Measurements from ENCODE around the gene PTPRZ1. TPM values are rescaled to one million over a fixed set of nuclear protein-coding genes. Genes with fewer than 3 reads are reported as not detected.

PTPRZ1 gene
- total and polyA plus RNA-seq, 5 donors = 1.5 to 1.9 (median 1.8) TPM

GRCh38 chr7:122055073-122055472 is 182.1 kb downstream of the PTPRZ1 start:
- Histone ChIP-seq H3K27me3 (ENCODE audit: control insufficient read depth, insufficient read depth) (no peaks in the 10 kb centered on the region), H3K4me1 (ENCODE audit: control insufficient read depth, insufficient read depth, low read length) (no peaks in the 10 kb centered on the region), H3K4me3 (ENCODE audit: low read length) (no peak overlapping the region), H3K27ac (ENCODE audit: low read length) (no peak overlapping the region), H3K9me3 (ENCODE audit: control insufficient read depth, low read length) (no peaks in the 10 kb centered on the region)
- ATAC-seq = no peak
- intact Hi-C loops (cut with DNase I) = no loop called here
- DNase-seq = no peak
- 77% methylated on average over 1 of the region's 1 CpG for WGBS

GRCh38 chr7:122056977-122057376 is 184.0 kb downstream of the PTPRZ1 start:
- no peaks in the 10 kb centered on the region for H3K4me1 ChIP-seq (ENCODE audit: control insufficient read depth, insufficient read depth, low read length)
- H3K4me3 ChIP-seq (ENCODE audit: low read length) = no peak overlapping the region
- 54% methylated on average over 2 of the region's 2 CpGs for WGBS
- DNase-seq (no peak), ATAC-seq (no peak)
- intact Hi-C loops (cut with DNase I) = no loop called here
- H3K27me3 ChIP-seq (ENCODE audit: control insufficient read depth, insufficient read depth) = no peaks in the 10 kb centered on the region
- no peaks in the 10 kb centered on the region for H3K9me3 ChIP-seq (ENCODE audit: control insufficient read depth, low read length)
- no peak overlapping the region for H3K27ac ChIP-seq (ENCODE audit: low read length)

DNA sequence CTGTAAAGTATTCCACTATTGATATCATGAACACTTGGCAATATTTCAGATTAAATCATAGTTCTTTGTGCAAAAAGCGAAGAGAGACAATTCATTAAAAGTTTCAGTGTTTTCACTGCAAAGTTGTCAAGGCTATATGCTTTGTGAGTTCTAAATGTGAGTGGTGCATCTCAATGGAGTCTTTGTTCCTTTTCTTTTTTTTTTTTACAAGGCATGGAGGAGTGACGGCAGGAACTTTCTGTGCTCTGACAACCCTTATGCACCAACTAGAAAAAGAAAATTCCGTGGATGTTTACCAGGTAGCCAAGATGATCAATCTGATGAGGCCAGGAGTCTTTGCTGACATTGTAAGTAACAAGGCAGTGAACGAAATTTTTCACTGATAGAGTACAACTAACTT is 186.6 kb downstream of the PTPRZ1 start:
- no peaks in the 10 kb centered on the region for H3K4me1 ChIP-seq (ENCODE audit: control insufficient read depth, insufficient read depth, low read length)
- DNase-seq (no peak), ATAC-seq (no peak)
- intact Hi-C loops (cut with DNase I) = no loop called here
- 69% methylated on average over 4 of the region's 4 CpGs for WGBS
- H3K27me3 ChIP-seq (ENCODE audit: control insufficient read depth, insufficient read depth) = no peaks in the 10 kb centered on the region
- no peaks in the 10 kb centered on the region for H3K9me3 ChIP-seq (ENCODE audit: control insufficient read depth, low read length)
- no peak overlapping the region for H3K4me3 ChIP-seq (ENCODE audit: low read length)
- no peak overlapping the region for H3K27ac ChIP-seq (ENCODE audit: low read length)

DNA sequence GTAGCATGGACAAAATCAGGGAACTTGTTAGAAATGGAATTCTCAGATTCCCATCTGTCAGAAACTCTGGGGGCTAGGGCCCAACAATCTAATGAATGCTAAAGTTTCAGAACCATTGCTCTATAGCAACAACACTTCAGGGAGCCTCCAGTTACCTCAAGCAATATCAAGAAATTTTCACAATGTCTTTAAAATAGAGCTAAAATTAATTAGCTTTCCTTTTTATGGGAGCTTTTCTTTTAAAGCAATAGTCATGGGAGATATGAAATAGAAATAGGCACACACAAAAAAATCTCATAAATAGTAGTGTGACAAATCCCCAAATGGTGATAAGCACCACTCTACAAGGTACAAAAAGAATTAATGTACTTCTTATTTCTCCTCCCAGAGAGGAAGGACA is 190.2 kb downstream of the PTPRZ1 start:
- H3K27me3 ChIP-seq (ENCODE audit: control insufficient read depth, insufficient read depth) = no peaks in the 10 kb centered on the region
- ATAC-seq (no peak), DNase-seq (no peak)
- H3K27ac ChIP-seq (ENCODE audit: low read length) = no peak overlapping the region
- H3K4me3 ChIP-seq (ENCODE audit: low read length) = no peak overlapping the region
- intact Hi-C loops (cut with DNase I) = no loop called here
- no peaks in the 10 kb centered on the region for H3K4me1 ChIP-seq (ENCODE audit: control insufficient read depth, insufficient read depth, low read length)
- no peaks in the 10 kb centered on the region for H3K9me3 ChIP-seq (ENCODE audit: control insufficient read depth, low read length)

DNA sequence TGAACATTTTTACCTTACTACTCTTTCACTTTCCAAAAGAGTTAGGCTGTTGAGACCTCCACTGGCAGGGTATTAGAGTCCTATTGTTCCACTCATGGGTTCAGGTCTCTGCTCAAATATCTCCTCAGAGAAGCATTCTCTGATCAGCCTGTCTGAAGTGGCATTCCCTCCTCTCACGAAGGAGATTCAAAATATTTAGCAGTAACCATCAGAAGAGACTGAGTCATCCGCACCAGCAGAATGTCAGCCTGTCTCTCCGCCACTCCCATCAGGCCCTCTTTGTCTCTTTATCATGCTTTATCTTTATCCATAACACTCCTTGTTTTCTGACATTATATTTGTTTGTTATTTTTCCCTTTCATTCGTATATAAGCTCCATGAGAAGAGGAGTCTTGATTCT is 192.0 kb downstream of the PTPRZ1 start:
- 76% methylated on average over 4 of the region's 4 CpGs for WGBS

GRCh38 chr7:122067077-122067476 is 194.1 kb downstream of the PTPRZ1 start:
- Histone ChIP-seq H3K4me1 (ENCODE audit: control insufficient read depth, insufficient read depth, low read length) (no peaks in the 10 kb centered on the region), H3K27ac (ENCODE audit: low read length) (no peak overlapping the region), H3K9me3 (ENCODE audit: control insufficient read depth, low read length) (no peaks in the 10 kb centered on the region), H3K4me3 (ENCODE audit: low read length) (no peak overlapping the region), H3K27me3 (ENCODE audit: control insufficient read depth, insufficient read depth) (no peaks in the 10 kb centered on the region)
- DNase-seq = no peak
- 81% methylated on average over 1 of the region's 1 CpG for WGBS
- intact Hi-C loops (cut with DNase I) = no loop called here
- no peak for ATAC-seq

More for the DNA sequence above, 192.0 kb downstream of the PTPRZ1 start:
- DNase-seq (no peak), ATAC-seq (no peak)
- Histone ChIP-seq H3K27ac (ENCODE audit: low read length) (no peak overlapping the region), H3K27me3 (ENCODE audit: control insufficient read depth, insufficient read depth) (no peaks in the 10 kb centered on the region), H3K4me3 (ENCODE audit: low read length) (no peak overlapping the region), H3K4me1 (ENCODE audit: control insufficient read depth, insufficient read depth, low read length) (no peaks in the 10 kb centered on the region), H3K9me3 (ENCODE audit: control insufficient read depth, low read length) (no peaks in the 10 kb centered on the region)
- intact Hi-C loops (cut with DNase I) = no loop called here

DNA sequence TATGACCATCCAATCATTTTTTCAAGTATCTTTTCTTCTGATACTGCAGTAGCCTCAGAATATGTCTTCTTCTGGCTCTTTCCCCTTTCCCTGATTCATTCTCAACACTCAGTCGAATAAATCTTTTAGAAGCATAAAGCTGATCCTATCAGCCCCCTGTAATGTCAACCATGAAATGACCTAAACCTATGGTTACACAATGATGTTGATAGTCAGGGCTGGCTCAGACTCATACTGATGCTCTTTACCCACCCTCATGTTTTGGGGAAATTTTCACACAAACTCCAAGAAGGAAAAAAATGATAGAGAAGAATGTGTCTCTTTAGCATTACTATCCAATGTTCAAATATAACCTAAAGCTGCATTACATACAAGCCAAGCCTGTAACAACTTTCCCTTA is 195.1 kb downstream of the PTPRZ1 start:
- no peak overlapping the region for H3K4me3 ChIP-seq (ENCODE audit: low read length)
- no peaks in the 10 kb centered on the region for H3K9me3 ChIP-seq (ENCODE audit: control insufficient read depth, low read length)
- WGBS = 84% methylated on average over 1 of the region's 1 CpG
- no peaks in the 10 kb centered on the region for H3K4me1 ChIP-seq (ENCODE audit: control insufficient read depth, insufficient read depth, low read length)
- no peak overlapping the region for H3K27ac ChIP-seq (ENCODE audit: low read length)
- no peak for ATAC-seq
- DNase-seq = no peak
- H3K27me3 ChIP-seq (ENCODE audit: control insufficient read depth, insufficient read depth) = no peaks in the 10 kb centered on the region
- intact Hi-C loops (cut with DNase I) = no loop called here

- WGBS = 63% methylated on average over 3 of the region's 3 CpGs
- intact Hi-C loops (cut with DNase I) = no loop called here
- H3K27me3 ChIP-seq (ENCODE audit: control insufficient read depth, insufficient read depth) = no peaks in the 10 kb centered on the region
- H3K4me1 ChIP-seq (ENCODE audit: control insufficient read depth, insufficient read depth, low read length) = no peaks in the 10 kb centered on the region
- H3K4me3 ChIP-seq (ENCODE audit: low read length) = no peak overlapping the region
- H3K9me3 ChIP-seq (ENCODE audit: control insufficient read depth, low read length) = no peaks in the 10 kb centered on the region
- DNase-seq = no peak
- ATAC-seq = no peak
- H3K27ac ChIP-seq (ENCODE audit: low read length) = no peak overlapping the region
These were observed 196.0 kb downstream of the PTPRZ1 start for GRCh38 chr7:122068999-122069398.

DNA sequence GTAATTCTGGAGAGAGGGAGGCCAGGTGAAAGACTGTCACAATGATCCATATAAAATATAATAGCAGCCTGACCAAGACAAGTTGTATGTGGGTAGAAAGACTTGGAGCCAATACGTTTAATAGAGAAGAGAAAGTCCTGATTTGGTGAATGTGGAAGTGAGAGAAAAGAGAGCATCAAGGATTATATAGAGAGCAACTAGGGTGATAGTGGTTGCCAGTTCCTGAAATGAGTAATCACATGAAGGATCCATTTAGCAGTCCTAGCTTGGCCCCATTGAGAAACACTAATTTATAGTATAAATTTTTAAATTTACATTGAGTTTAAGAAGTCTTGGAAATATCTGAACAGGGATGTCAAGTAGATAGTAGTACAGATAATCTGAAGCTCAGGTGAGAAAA is 197.1 kb downstream of the PTPRZ1 start:
- 68% methylated on average over 1 of the region's 1 CpG for WGBS
- DNase-seq = no peak
- intact Hi-C loops (cut with DNase I) = no loop called here
- H3K4me3 ChIP-seq (ENCODE audit: low read length) = no peak overlapping the region
- no peak for ATAC-seq
- H3K9me3 ChIP-seq (ENCODE audit: control insufficient read depth, low read length) = no peaks in the 10 kb centered on the region
- no peaks in the 10 kb centered on the region for H3K4me1 ChIP-seq (ENCODE audit: control insufficient read depth, insufficient read depth, low read length)
- H3K27ac ChIP-seq (ENCODE audit: low read length) = no peak overlapping the region
- no peaks in the 10 kb centered on the region for H3K27me3 ChIP-seq (ENCODE audit: control insufficient read depth, insufficient read depth)

DNA sequence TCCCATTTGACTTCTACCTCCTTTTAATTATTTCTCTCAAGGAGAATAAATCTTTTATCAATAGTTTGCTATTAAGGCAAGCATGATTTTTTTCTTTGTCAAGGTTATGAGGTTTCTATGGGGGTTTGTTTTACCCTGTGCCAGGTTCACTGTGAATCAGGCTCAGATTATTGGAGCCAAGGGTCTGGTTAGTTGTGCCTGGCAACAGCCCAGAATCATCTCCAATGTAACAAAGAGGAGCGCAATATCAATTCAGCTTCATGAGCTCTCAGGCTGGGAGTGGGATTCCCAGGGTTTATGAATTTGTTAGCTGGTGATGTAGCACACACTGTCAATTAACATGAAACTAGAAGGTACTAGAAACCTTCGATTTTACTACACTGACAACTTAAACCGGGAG is 197.9 kb downstream of the PTPRZ1 start:
- H3K27ac ChIP-seq (ENCODE audit: low read length) = no peak overlapping the region
- intact Hi-C loops (cut with DNase I) = no loop called here
- 93% methylated on average over 3 of the region's 3 CpGs for WGBS
- H3K4me3 ChIP-seq (ENCODE audit: low read length) = no peak overlapping the region
- no peaks in the 10 kb centered on the region for H3K9me3 ChIP-seq (ENCODE audit: control insufficient read depth, low read length)
- DNase-seq (no peak), ATAC-seq (no peak)
- no peaks in the 10 kb centered on the region for H3K4me1 ChIP-seq (ENCODE audit: control insufficient read depth, insufficient read depth, low read length)
- no peaks in the 10 kb centered on the region for H3K27me3 ChIP-seq (ENCODE audit: control insufficient read depth, insufficient read depth)

GRCh38 chr7:122072272-122072671 is 199.3 kb downstream of the PTPRZ1 start:
- intact Hi-C loops (cut with DNase I) = no loop called here
- no peaks in the 10 kb centered on the region for H3K4me1 ChIP-seq (ENCODE audit: control insufficient read depth, insufficient read depth, low read length)
- no peaks in the 10 kb centered on the region for H3K9me3 ChIP-seq (ENCODE audit: control insufficient read depth, low read length)
- ATAC-seq (no peak), DNase-seq (no peak)
- no peak overlapping the region for H3K4me3 ChIP-seq (ENCODE audit: low read length)
- 90% methylated on average over 2 of the region's 2 CpGs for WGBS
- H3K27me3 ChIP-seq (ENCODE audit: control insufficient read depth, insufficient read depth) = no peaks in the 10 kb centered on the region
- H3K27ac ChIP-seq (ENCODE audit: low read length) = no peak overlapping the region

DNA sequence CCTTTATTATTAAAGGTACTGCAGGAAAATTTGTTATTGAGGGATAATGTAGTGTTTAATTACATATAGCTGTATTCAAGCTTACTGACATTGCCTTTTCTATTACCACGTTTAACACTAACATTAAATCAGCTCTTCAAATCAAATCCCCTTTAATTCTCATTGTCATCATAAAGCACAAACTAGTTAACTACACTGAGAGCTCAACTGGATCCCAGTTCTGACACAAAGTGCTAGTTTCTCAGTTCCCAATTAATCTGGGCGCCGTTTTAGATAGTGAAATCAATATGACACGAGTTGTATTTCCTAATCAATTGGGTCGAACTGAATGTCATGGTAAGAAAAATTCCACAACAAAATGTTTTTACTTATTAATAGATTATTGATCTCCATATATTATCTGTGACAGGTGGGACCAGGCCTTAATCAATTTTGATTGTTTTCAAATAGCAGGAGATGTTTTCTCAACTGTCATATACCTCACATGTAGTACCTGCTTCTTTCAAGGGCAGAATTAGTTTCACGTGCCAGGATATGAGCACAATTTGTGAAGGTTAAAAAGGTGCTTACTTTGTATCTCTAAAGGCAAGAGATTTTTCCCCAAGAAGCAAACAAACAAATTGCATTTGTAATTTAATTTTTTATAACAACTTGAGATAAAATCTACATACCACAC is 200.1 kb downstream of the PTPRZ1 start:
- Histone ChIP-seq H3K4me1 (ENCODE audit: control insufficient read depth, insufficient read depth, low read length) (no peaks in the 10 kb centered on the region), H3K27me3 (ENCODE audit: control insufficient read depth, insufficient read depth) (no peaks in the 10 kb centered on the region), H3K9me3 (ENCODE audit: control insufficient read depth, low read length) (no peaks in the 10 kb centered on the region), H3K27ac (ENCODE audit: low read length) (no peak overlapping the region), H3K4me3 (ENCODE audit: low read length) (no peak overlapping the region)
- ATAC-seq = no peak
- intact Hi-C loops (cut with DNase I) = no loop called here
- 90% methylated on average over 6 of the region's 6 CpGs for WGBS
- DNase-seq = no peak
